ENCODE data around the gene PIK3R3. TPM values are rescaled to one million over a fixed set of nuclear protein-coding genes. Genes with fewer than 3 reads are reported as not detected.

Gene PIK3R3
- total RNA-seq, 1 experiment from 2014 or later, result 1.6 TPM

DNA sequence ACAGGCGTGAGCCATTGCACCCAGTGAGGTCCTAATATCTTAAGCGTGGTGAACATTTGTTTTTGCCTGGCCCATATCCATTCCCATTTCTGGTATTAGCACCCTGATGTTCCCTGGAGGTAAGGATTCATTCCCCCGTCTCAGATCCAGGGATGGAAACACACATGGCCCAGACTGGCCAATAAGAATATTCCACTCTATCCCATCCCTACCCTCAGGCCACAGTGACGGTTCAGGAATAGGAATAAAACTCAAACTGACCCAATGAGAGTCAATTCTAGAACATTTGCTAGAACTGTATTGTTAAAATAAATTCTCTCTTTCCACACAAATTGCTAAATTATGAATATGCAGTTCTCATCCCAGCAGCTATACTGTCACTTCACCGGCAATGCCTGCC lies 76.1 kb downstream of the PIK3R3 start:
- no peaks in the 10 kb centered on the region for H3K36me3 ChIP-seq (ENCODE audit: control insufficient read depth in 1 of 2, insufficient read depth in 2 of 2, low read length in 2 of 2)
- POLR2A ChIA-PET, result no interaction called here

DNA sequence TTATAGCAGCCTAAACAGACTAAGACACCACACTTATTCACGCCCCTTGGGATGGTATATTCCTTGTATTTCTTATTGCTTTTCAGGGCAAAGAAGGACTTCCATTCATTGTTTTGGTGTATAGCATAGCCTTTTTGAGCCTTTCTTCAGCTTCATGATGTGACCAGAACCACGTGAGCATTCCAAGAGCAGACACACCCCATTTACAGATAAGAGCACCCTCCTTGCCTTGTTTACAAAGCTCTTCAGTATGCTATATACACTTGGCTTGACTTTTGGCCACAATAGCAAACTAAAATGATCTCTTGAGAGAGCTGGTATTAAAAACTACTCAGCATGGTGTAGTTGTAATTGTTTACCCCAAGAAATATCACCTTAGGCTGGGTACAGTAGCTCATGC lies 78.7 kb downstream of the PIK3R3 start:
- no peak overlapping the region for H2AFZ ChIP-seq (ENCODE audit: low read depth, low read length, poor library complexity, severe bottlenecking)
- BruUV-seq (replicated peaks), result no TSS peak
- ATAC-seq (no peak), DNase-seq (ENCODE audit: low read depth, low spot score) (no peak)
- ChIA-PET POLR2A (no interaction called here), CTCF (no interaction called here), RAD21 (ENCODE audit: low non-redundant PET in 1 of 2, low total read pairs in 2 of 2, uncharacterized antibody in 2 of 2, unreplicated experiment in 2 of 2) (no interaction called here)
- intact Hi-C loops (cut with micrococcal nuclease), result no loop called here
- no peaks in the 10 kb centered on the region for H4K20me1 ChIP-seq (ENCODE audit: insufficient read depth)
- no peaks in the 10 kb centered on the region for H3K9me2 ChIP-seq (ENCODE audit: insufficient read depth)
- H3K27me3 ChIP-seq (ENCODE audit: insufficient read depth, low read length), result no peaks in the 10 kb centered on the region
- no peaks in the 10 kb centered on the region for H3K36me3 ChIP-seq (ENCODE audit: control insufficient read depth in 1 of 2, insufficient read depth in 2 of 2, low read length in 2 of 2)
- no peaks in the 10 kb centered on the region for H3K4me1 ChIP-seq (ENCODE audit: control insufficient read depth in 1 of 2, insufficient read depth in 2 of 2, low read length in 2 of 2)
- H3K9me3 ChIP-seq (ENCODE audit: control insufficient read depth in 1 of 2, insufficient read depth in 1 of 2, low read depth in 1 of 2, low read length in 2 of 2), result no peaks in the 10 kb centered on the region
- H3K4me3 ChIP-seq (replicated peaks in 1 of 2; ENCODE audit: low read depth in 1 of 2, low read length in 2 of 2), result no peak overlapping the region
- no peak overlapping the region for H3K27ac ChIP-seq (ENCODE audit: low read depth, low read length)
- no peaks in the 10 kb centered on the region for H3K79me2 ChIP-seq (ENCODE audit: insufficient read depth, low read length)
- no peak overlapping the region for H3K9ac ChIP-seq (ENCODE audit: low read length)
- H3K4me2 ChIP-seq (ENCODE audit: low read length), result no peak overlapping the region
- TF ChIP-seq POLR2A (IDR thresholded peaks at IDR 0.05; ENCODE audit: borderline replicate concordance, extremely low read depth, insufficient read depth, insufficient read length) (no peak), ELF1 (IDR thresholded peaks at IDR 0.05; ENCODE audit: borderline replicate concordance, low read depth) (no peak), FOSL1 (IDR thresholded peaks at IDR 0.05; ENCODE audit: low read depth) (no peak), JUND (IDR thresholded peaks at IDR 0.05) (no peak), RAD21 (IDR thresholded peaks at IDR 0.05; ENCODE audit: low read depth) (no peak), ZNF274 (IDR thresholded peaks at IDR 0.05; ENCODE audit: low read depth, low read length) (no peak), YY1 (IDR thresholded peaks at IDR 0.05; ENCODE audit: extremely low read depth, insufficient replicate concordance, low read depth, low read length) (no peak)
- TF ChIP-seq, protein P1, sequence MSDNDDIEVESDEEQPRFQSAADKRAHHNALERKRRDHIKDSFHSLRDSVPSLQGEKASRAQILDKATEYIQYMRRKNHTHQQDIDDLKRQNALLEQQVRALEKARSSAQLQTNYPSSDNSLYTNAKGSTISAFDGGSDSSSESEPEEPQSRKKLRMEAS (IDR thresholded peaks at IDR 0.05), result no peak
- TF ChIP-seq, protein P2, sequence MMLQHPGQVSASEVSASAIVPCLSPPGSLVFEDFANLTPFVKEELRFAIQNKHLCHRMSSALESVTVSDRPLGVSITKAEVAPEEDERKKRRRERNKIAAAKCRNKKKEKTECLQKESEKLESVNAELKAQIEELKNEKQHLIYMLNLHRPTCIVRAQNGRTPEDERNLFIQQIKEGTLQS (IDR thresholded peaks at IDR 0.05), result no peak
- TF ChIP-seq, protein P3, sequence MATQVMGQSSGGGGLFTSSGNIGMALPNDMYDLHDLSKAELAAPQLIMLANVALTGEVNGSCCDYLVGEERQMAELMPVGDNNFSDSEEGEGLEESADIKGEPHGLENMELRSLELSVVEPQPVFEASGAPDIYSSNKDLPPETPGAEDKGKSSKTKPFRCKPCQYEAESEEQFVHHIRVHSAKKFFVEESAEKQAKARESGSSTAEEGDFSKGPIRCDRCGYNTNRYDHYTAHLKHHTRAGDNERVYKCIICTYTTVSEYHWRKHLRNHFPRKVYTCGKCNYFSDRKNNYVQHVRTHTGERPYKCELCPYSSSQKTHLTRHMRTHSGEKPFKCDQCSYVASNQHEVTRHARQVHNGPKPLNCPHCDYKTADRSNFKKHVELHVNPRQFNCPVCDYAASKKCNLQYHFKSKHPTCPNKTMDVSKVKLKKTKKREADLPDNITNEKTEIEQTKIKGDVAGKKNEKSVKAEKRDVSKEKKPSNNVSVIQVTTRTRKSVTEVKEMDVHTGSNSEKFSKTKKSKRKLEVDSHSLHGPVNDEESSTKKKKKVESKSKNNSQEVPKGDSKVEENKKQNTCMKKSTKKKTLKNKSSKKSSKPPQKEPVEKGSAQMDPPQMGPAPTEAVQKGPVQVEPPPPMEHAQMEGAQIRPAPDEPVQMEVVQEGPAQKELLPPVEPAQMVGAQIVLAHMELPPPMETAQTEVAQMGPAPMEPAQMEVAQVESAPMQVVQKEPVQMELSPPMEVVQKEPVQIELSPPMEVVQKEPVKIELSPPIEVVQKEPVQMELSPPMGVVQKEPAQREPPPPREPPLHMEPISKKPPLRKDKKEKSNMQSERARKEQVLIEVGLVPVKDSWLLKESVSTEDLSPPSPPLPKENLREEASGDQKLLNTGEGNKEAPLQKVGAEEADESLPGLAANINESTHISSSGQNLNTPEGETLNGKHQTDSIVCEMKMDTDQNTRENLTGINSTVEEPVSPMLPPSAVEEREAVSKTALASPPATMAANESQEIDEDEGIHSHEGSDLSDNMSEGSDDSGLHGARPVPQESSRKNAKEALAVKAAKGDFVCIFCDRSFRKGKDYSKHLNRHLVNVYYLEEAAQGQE (IDR thresholded peaks at IDR 0.05; ENCODE audit: low read depth), result no peak

More for the DNA sequence above, 76.1 kb downstream of the PIK3R3 start:
- Histone ChIP-seq H3K9me2 (ENCODE audit: insufficient read depth) (no peaks in the 10 kb centered on the region), H3K4me2 (ENCODE audit: low read length) (no peak overlapping the region), H2AFZ (ENCODE audit: low read depth, low read length, poor library complexity, severe bottlenecking) (no peak overlapping the region), H3K4me1 (ENCODE audit: control insufficient read depth in 1 of 2, insufficient read depth in 2 of 2, low read length in 2 of 2) (no peaks in the 10 kb centered on the region), H3K9me3 (ENCODE audit: control insufficient read depth in 1 of 2, insufficient read depth in 1 of 2, low read depth in 1 of 2, low read length in 2 of 2) (no peaks in the 10 kb centered on the region), H3K79me2 (ENCODE audit: insufficient read depth, low read length) (no peaks in the 10 kb centered on the region), H3K27me3 (ENCODE audit: insufficient read depth, low read length) (no peaks in the 10 kb centered on the region), H4K20me1 (ENCODE audit: insufficient read depth) (no peaks in the 10 kb centered on the region), H3K27ac (ENCODE audit: low read depth, low read length) (no peak overlapping the region), H3K9ac (ENCODE audit: low read length) (no peak overlapping the region), H3K4me3 (replicated peaks in 1 of 2; ENCODE audit: low read depth in 1 of 2, low read length in 2 of 2) (no peak overlapping the region)
- DNase-seq (ENCODE audit: low read depth, low spot score) (no peak), ATAC-seq (no peak)
- intact Hi-C loops (cut with micrococcal nuclease), result no loop called here
- TF ChIP-seq EZH2phosphoT487 (IDR thresholded peaks at IDR 0.05; ENCODE audit: borderline replicate concordance) (no peak), EZH2 (IDR thresholded peaks at IDR 0.05) (no peak), SP1 (IDR thresholded peaks at IDR 0.05; ENCODE audit: low read depth) (no peak)
- TF ChIP-seq, protein P4, sequence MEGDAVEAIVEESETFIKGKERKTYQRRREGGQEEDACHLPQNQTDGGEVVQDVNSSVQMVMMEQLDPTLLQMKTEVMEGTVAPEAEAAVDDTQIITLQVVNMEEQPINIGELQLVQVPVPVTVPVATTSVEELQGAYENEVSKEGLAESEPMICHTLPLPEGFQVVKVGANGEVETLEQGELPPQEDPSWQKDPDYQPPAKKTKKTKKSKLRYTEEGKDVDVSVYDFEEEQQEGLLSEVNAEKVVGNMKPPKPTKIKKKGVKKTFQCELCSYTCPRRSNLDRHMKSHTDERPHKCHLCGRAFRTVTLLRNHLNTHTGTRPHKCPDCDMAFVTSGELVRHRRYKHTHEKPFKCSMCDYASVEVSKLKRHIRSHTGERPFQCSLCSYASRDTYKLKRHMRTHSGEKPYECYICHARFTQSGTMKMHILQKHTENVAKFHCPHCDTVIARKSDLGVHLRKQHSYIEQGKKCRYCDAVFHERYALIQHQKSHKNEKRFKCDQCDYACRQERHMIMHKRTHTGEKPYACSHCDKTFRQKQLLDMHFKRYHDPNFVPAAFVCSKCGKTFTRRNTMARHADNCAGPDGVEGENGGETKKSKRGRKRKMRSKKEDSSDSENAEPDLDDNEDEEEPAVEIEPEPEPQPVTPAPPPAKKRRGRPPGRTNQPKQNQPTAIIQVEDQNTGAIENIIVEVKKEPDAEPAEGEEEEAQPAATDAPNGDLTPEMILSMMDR (IDR thresholded peaks at IDR 0.05 in 2 of 3, conservative IDR thresholded peaks at IDR 0.05 in 1 of 3; ENCODE audit: borderline replicate concordance in 1 of 3, insufficient read depth in 1 of 3, low read depth in 2 of 3, low read length in 2 of 3), result no peak
- no TSS peak for BruUV-seq (replicated peaks)
- ChIA-PET CTCF (no interaction called here), RAD21 (ENCODE audit: low non-redundant PET in 1 of 2, low total read pairs in 2 of 2, uncharacterized antibody in 2 of 2, unreplicated experiment in 2 of 2) (no interaction called here)
